Measurements from ENCODE around the gene PRTG. TPM values are rescaled to one million over a fixed set of nuclear protein-coding genes. Genes with fewer than 3 reads are reported as not detected.
A peak's percentile ranks its signal among the peaks of the same experiment; 100 is the strongest.

The PRTG gene
- total and polyA plus RNA-seq, 2 donors (not counting 3 experiments of a cell fraction or from before 2014, with no cell fraction given), result 3.4 to 12.4 TPM

DNA sequence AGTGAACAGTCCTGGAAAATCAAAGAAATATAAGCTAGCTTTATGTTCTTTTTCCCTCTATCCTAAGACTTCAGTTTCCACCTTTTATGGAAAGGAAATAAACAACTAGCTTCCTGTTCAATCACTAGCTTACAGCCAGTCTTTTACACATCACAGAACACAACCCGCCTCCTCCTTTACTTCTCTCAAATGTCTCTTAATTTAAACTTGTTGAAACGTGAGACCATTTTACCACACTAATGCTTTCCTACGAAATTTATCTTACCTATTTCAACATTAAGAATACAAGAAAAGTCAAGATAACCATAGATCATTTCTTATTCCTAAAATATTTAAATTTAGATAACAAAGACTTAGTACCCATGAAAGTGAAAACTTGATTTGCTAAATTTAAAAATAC is 6.2 kb downstream of the PRTG start:
- no peak overlapping the region for H3K4me3 ChIP-seq (replicated peaks in 1 of 3; ENCODE audit: insufficient read depth in 1 of 3, low read depth in 1 of 3, low read length in 3 of 3)
- H3K9me3 ChIP-seq (replicated peaks; ENCODE audit: control insufficient read depth, insufficient read depth, low read length), result no peaks in the 10 kb centered on the region
- H4K20me1 ChIP-seq (replicated peaks; ENCODE audit: control insufficient read depth, extremely low read depth, insufficient read depth, low read length), result no peaks in the 10 kb centered on the region
- TF ChIP-seq JUN (IDR thresholded peaks at IDR 0.05; ENCODE audit: borderline replicate concordance, insufficient read depth, insufficient read length, low read depth) (no peak), GATA2 (IDR thresholded peaks at IDR 0.05; ENCODE audit: insufficient read depth, insufficient read length, low read depth, low read length) (no peak), POLR2A (IDR thresholded peaks at IDR 0.05; ENCODE audit: low read depth, low read length) (no peak), POLR2AphosphoS5 (IDR thresholded peaks at IDR 0.05; ENCODE audit: insufficient read depth, low read depth, low read length) (no peak), FOS (IDR thresholded peaks at IDR 0.05; ENCODE audit: borderline replicate concordance, insufficient read depth, low read length) (no peak)
- H3K27ac ChIP-seq (ENCODE audit: insufficient read depth, low read depth, low read length), result no peak overlapping the region
- intact Hi-C loops (cut with micrococcal nuclease) (no loop called here), dilution Hi-C loops (cut with MboI; ENCODE audit: extremely low pct_ligation_motif_present, low sequenced_read_pairs) (no loop called here)
- H3K9ac ChIP-seq (replicated peaks; ENCODE audit: extremely low read depth, insufficient read depth, low read length), result no peak overlapping the region
- H3K4me2 ChIP-seq (ENCODE audit: insufficient read depth, low read length), result peak overlapping the region; percentile 37
- H3K36me3 ChIP-seq (ENCODE audit: control insufficient read depth in 2 of 2, extremely low read depth in 1 of 2, insufficient read depth in 2 of 2, low read length in 2 of 2), result no peaks in the 10 kb centered on the region
- DNase-seq (ENCODE audit: low read depth, low spot score), result peak; percentile 28
- peaks cover 2% of the 10 kb centered on the region for H3K79me2 ChIP-seq (ENCODE audit: control insufficient read depth, insufficient read depth, low read length)
- FAIRE-seq, result no peak
- BruUV-seq (replicated peaks), result no TSS peak
- H2AFZ ChIP-seq (ENCODE audit: low read depth, low read length), result no peak overlapping the region
- H3K4me1 ChIP-seq (ENCODE audit: control insufficient read depth, extremely low read depth, insufficient read depth, low read length), result peaks cover 29% of the 10 kb centered on the region
- H3K27me3 ChIP-seq (ENCODE audit: control insufficient read depth in 2 of 2, insufficient read depth in 2 of 2, low read length in 2 of 2), result no peaks in the 10 kb centered on the region
- CTCF ChIA-PET, result interaction anchor here (0.9 to 2.0 kb wide), 6 partner anchors 9 to 210 kb away, joined by 3 to 10 read pairs (median 3); no protein-coding TSS in a partner anchor
- POLR2A ChIA-PET, result no interaction called here
- H3K9me1 ChIP-seq (replicated peaks; ENCODE audit: control insufficient read depth, extremely low read depth, insufficient read depth, low read length), result no peaks in the 10 kb centered on the region

DNA sequence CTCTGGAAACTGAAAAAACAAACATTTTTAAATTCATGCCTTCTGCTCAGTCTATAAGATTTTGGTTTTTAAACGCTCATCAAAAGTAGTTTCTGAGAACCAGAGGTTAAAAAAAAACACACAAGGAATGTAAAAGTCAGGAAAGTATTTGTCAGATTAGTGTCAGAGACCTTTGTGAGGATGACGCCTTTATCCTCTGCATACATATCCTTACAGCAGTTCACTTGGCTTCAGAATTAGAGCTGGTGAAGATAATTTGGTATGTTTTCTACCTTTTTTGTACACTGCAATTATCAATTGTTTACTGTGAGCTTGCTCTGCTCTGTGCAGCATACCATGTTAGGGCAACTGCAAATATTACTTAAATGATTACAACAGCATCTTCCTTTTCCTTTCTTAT is 8.3 kb downstream of the PRTG start:
- BruUV-seq (replicated peaks), result no TSS peak
- dilution Hi-C loops (cut with MboI; ENCODE audit: extremely low pct_ligation_motif_present, low sequenced_read_pairs), result no loop called here

More for the DNA sequence above, 8.3 kb downstream of the PRTG start:
- POLR2A ChIA-PET, result no interaction called here
- intact Hi-C loops (cut with micrococcal nuclease), result no loop called here
- Histone ChIP-seq H3K79me2 (ENCODE audit: control insufficient read depth, insufficient read depth, low read length) (no peaks in the 10 kb centered on the region), H3K4me3 (replicated peaks in 1 of 3; ENCODE audit: insufficient read depth in 1 of 3, low read depth in 1 of 3, low read length in 3 of 3) (no peak overlapping the region), H3K9me3 (replicated peaks; ENCODE audit: control insufficient read depth, insufficient read depth, low read length) (no peaks in the 10 kb centered on the region), H3K36me3 (ENCODE audit: control insufficient read depth in 2 of 2, extremely low read depth in 1 of 2, insufficient read depth in 2 of 2, low read length in 2 of 2) (no peaks in the 10 kb centered on the region), H2AFZ (ENCODE audit: low read depth, low read length) (no peak overlapping the region), H3K27ac (ENCODE audit: insufficient read depth, low read depth, low read length) (no peak overlapping the region), H4K20me1 (replicated peaks; ENCODE audit: control insufficient read depth, extremely low read depth, insufficient read depth, low read length) (no peaks in the 10 kb centered on the region), H3K9me1 (replicated peaks; ENCODE audit: control insufficient read depth, extremely low read depth, insufficient read depth, low read length) (no peaks in the 10 kb centered on the region), H3K9ac (replicated peaks; ENCODE audit: extremely low read depth, insufficient read depth, low read length) (no peak overlapping the region), H3K27me3 (ENCODE audit: control insufficient read depth in 2 of 2, insufficient read depth in 2 of 2, low read length in 2 of 2) (no peaks in the 10 kb centered on the region), H3K4me2 (ENCODE audit: insufficient read depth, low read length) (no peak overlapping the region), H3K4me1 (ENCODE audit: control insufficient read depth, extremely low read depth, insufficient read depth, low read length) (peaks cover 22% of the 10 kb centered on the region)
- no peak for TF ChIP-seq FOS (IDR thresholded peaks at IDR 0.05; ENCODE audit: borderline replicate concordance, insufficient read depth, low read length)
- TF ChIP-seq POLR2A (IDR thresholded peaks at IDR 0.05; ENCODE audit: low read depth, low read length), result no peak
- TF ChIP-seq GATA2 (IDR thresholded peaks at IDR 0.05; ENCODE audit: insufficient read depth, insufficient read length, low read depth, low read length), result no peak
- no peak for TF ChIP-seq EZH2 (IDR thresholded peaks at IDR 0.05; ENCODE audit: borderline replicate concordance, low read depth, low read length, severe bottlenecking)
- no peak for TF ChIP-seq JUN (IDR thresholded peaks at IDR 0.05; ENCODE audit: borderline replicate concordance, insufficient read depth, insufficient read length, low read depth)
- TF ChIP-seq, protein P1, sequence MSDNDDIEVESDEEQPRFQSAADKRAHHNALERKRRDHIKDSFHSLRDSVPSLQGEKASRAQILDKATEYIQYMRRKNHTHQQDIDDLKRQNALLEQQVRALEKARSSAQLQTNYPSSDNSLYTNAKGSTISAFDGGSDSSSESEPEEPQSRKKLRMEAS (IDR thresholded peaks at IDR 0.05; ENCODE audit: insufficient read depth, insufficient read length), result no peak
- TF ChIP-seq, protein P2, sequence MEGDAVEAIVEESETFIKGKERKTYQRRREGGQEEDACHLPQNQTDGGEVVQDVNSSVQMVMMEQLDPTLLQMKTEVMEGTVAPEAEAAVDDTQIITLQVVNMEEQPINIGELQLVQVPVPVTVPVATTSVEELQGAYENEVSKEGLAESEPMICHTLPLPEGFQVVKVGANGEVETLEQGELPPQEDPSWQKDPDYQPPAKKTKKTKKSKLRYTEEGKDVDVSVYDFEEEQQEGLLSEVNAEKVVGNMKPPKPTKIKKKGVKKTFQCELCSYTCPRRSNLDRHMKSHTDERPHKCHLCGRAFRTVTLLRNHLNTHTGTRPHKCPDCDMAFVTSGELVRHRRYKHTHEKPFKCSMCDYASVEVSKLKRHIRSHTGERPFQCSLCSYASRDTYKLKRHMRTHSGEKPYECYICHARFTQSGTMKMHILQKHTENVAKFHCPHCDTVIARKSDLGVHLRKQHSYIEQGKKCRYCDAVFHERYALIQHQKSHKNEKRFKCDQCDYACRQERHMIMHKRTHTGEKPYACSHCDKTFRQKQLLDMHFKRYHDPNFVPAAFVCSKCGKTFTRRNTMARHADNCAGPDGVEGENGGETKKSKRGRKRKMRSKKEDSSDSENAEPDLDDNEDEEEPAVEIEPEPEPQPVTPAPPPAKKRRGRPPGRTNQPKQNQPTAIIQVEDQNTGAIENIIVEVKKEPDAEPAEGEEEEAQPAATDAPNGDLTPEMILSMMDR (IDR thresholded peaks at IDR 0.05; ENCODE audit: extremely low read depth in 1 of 2, insufficient read depth in 1 of 2, low read depth in 1 of 2, low read length in 2 of 2), result no peak
- TF ChIP-seq MYC (IDR thresholded peaks at IDR 0.05; ENCODE audit: low read depth, low read length), result no peak
- TF ChIP-seq POLR2AphosphoS5 (IDR thresholded peaks at IDR 0.05; ENCODE audit: insufficient read depth, low read depth, low read length), result no peak
- no peak for FAIRE-seq
- CTCF ChIA-PET, result interaction anchor here (1.0 kb wide), 1 partner anchor 40 kb away, joined by 3 read pairs; no protein-coding TSS in a partner anchor
- no peak for DNase-seq (ENCODE audit: low read depth, low spot score)

Measured in endothelial cell of umbilical vein (primary cell).